Activated effector memory CD4-positive, alpha-beta T cell treated with anti-CD3 and anti-CD28 coated beads, Interleukin-2, amount 50 U/mL, for 16 hours (primary cell): Measurements from ENCODE around the gene ALX4.

Experiments
- DNase-seq: peaks from one replicate; pipeline ENCODE4 v3.0.0-alpha.2; 2020

Gene ALX4

DNA sequence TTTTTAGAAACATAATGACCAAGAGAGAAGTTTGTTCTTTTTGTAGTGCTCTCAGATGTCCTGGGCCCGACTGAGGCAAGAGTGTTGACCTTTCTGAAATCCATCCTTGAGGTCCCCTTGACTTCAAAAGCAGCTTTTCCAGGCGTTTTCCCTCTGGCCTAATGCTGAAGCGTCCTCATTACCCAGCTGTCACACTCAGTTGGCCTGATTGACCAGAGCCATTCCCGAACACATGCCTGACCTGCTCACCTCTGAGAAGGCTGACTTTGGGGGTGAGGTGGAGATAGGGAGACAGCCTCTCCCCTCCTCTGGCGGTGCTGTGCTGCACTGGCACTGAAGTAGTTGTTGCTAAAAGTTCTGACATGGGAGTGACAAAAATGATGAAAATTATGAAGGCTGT is 66.9 kb downstream of the ALX4 start:
- DNase-seq = no peak

DNA sequence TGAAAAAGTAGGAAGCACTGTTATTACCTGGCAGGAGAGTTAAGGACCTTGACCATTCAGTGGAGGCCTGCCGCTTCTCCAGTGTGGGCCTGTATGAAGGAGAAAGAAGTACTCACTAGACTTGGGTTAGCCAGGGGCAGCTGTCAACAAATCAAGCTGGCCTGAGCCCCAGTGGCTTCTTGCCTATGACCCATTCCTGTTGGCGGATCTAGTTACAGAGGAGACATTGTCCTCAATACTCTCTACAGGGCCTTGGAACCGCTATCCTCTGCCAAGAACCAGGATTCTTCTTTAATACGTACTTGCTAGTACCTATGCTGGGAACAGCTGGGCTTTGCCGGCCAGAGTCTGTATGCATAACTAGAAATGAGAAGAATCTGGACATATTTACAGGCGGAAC is 68.1 kb downstream of the ALX4 start:
- no peak for DNase-seq

DNA sequence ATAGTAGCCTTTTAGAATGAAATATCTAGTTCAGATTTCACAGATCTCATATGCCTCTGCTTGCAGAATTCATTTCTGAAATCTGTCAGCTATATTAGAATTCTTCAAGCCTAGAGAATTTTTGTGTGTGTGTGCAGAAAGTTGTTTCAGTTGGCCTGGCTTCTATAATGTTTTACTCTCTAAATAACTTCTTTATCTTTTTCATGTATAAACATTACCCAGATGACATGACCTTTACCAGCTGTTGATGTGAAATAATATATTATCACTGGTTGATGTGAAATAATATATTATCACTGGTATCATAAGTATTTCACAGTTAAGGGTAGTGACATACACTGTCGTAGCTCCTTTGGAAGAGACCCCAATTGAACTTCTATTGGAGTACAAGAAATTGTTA is 72.8 kb downstream of the ALX4 start:
- no peak for DNase-seq

DNA sequence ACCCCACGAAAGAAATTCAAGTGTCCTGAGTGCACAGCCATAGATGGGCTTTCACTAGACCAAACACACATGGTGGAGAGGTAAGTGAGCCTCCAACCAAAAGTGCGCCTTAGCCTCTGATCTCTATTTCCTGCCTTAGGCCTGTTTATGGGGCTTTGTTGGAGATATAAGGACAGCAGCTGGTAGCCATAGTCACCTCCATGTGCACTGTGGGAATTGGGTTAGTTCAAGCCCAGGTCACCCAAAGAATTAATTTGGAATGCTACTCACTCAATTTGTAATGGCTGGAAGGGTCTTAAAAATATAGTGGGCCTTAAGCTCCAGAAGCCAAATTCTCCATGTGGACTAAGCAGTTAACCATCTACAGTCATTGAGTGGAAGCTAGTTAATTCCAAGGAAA is 73.6 kb downstream of the ALX4 start:
- DNase-seq = no peak

DNA sequence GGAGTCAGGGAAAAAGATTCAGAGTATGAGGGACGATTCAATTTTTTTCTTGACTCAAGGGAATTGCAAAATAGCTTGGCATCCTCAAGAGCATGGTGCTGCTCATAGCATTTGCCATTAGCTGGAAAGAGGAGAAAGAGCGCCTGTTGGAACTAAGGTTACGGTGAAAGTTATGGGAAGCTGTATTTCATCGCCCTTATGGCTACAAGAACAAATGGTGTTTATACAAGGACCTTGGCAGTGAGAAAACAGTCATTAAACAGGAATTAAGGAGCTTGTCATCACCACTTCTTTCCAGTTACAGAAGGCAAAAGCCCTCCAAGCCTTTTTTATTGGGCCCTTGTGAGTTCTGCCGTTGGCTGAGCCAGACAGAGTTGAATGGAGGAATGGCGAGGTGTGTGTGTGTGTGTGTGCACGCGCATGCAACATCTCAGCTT is 74.2 kb downstream of the ALX4 start:
- no peak for DNase-seq

DNA sequence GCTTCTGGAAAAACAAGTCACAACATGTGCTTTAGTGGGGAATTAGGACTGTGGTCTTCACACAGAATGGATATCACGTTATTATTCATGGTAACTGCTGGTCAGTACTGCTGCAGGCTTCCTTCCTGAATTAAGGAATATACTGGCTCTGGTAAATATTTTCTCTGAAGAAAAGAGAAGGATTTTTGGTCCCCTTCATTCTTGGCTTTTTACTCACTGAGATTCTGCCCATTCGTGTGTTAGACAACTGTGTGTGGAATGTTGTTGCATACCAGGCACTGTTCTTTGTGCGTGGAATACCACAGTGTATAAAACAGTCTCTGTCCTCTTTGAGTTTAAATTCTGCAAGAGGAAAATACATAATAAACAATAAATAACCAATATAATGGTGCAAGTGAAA is 80.3 kb downstream of the ALX4 start:
- DNase-seq = no peak

DNA sequence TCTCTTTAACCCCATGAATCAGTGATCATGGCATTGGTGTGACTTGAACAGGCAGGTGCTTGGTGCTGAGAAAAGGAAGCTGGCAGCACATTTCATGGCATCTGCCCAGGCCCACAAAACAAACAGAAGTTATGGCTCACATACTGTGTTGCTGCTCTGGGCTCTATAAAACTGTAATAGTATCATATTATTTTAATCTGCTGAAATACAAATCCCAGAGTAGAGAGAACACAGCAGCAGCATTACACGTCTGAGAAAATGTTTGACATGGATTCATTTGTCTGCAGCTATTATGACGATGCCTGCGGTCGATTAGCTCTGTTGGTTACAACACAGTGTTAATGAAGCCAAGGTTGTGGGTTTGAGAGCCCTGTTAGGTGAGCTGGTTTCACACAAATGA is 80.8 kb downstream of the ALX4 start:
- no peak for DNase-seq

DNA sequence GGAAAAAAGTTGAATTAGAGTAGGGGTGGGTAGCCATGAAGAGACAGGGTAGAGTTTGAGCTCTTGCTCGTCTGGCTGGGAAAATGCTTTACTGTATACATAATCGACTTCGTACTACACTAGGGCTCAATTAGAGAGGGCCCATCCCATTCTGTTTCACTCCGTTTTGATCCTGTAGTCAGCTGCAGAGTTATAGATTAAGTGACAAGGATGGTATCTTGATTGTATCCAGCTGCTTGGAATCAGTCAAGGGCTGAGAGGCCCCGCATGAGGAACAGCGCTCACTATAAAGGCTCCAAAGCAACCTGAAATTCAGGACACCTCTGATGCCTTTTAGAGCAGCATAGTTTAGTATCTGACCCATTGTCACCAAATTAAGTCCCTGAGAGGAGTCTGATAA is 81.6 kb downstream of the ALX4 start:
- DNase-seq = no peak

DNA sequence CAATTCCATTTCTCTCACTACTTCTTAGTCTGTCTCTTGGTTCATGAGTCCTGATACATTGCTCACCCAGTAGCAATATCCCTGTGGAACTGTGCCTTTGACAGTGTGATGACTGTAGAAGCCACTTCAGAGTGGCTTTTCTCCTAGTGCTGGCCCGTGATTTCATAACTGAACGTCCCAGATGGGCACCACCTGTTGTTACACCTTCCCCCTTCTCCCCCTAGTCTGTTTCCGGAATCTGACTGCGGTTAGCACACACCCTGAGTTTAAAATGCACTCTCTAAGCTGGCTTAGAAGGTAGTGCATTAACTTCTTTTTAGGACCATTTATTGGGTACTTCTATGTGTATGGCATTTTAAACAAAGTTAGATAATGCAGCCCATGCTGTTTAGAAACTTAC is 83.0 kb downstream of the ALX4 start:
- DNase-seq = no peak

DNA sequence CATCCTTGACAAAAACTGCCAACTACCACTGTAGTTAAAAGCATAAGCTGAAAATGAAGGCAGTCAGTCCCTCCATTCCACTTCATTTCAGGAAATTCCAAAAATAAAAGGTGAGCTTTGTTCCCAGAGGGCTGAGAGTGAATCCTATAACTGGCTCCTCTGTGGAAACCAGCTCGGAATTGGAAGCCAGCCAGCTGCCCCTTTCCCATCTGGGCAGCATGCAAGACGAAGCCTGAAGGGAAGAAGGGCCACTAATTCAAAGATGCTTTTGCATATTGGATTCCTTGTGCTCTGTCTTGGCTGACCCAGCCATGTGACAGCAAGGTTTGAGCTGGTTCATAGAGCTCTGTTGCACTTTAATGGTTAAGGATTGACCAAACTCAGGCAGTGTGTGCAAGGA is 83.4 kb downstream of the ALX4 start:
- no peak for DNase-seq

DNA sequence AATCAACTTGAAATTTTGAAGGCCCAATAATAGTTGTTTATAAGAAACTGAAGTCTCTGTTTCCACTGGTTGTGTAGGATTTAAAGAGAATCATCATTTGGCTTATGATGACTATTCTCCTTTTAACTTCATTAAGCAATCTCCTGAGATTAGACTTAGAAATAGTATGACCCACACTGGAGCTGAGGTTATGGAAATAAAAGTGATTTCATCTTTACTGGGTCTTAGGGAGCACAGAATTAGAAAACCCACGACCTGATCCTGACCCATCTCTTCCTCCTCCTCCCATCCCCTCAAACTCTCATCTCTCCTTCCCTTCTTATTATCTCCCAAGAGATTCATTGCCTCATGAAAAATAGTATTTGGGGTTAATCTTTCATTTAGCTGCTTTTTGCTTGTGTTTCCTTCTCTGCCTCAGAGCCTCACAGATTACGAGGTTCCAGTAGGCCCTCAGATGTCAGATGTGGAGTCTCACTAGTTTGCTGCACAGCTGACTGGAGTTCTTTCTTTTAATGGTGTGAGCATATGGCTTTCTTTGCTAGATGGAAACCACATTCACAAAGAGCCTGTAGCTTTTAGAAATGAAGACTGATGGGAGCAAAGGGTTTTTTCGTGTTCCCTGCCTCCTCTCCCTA is 85.0 kb downstream of the ALX4 start:
- no peak for DNase-seq

DNA sequence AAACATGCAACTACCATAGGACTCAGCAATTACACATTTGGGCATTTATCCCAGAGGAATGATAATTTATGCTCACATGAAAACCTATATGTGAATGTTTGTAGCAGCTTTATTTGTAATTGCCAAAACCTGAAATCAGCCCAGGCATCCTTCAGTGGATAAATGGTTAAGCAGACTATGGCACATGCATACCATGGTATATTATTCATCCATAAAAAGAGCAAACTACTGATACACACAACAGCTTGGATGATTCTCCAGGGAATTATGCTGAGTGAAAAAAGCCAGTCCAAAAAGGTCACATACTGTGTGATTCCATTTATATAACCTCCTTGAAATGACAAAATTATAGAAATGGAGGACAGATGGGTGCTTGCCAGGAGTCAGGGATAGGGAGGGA is 86.7 kb downstream of the ALX4 start:
- DNase-seq = no peak

DNA sequence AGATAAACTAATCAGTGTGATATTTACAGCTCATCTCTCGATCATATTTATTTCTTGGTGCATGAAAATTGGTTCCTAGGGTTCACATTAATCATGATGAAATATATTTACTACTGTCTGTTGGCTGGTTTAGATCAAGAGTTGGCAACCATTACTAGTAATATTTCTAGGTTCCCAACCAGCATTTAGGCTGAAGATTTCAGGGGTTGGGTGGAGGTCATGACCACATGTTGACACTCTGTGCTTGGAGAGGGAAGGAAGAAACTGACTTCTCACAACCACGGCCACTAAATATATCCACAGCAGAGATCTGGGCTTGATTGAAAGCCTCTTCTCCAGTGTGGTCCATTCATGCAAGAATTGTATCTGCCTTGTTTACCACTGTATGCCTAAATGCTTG is 87.9 kb downstream of the ALX4 start:
- no peak for DNase-seq

DNA sequence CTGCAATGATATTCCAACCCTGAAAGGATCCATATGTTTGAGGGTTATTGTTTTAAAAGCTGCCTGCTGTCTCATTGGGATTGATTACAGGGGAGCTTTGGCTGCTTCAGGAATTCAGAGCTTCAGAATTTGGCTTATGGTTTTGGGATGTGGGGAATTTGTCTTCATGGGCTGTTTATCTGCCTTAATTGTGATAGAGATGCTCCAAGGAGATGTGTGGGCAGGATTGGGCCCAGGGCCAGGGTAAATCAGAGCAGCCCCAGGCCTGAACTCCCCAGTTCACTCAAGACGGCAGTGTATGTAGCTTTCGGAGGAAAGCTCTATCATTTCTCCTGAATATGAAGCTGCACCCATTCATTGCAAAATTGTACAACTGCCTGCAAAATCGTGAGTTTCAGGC is 88.5 kb downstream of the ALX4 start:
- no peak for DNase-seq

DNA sequence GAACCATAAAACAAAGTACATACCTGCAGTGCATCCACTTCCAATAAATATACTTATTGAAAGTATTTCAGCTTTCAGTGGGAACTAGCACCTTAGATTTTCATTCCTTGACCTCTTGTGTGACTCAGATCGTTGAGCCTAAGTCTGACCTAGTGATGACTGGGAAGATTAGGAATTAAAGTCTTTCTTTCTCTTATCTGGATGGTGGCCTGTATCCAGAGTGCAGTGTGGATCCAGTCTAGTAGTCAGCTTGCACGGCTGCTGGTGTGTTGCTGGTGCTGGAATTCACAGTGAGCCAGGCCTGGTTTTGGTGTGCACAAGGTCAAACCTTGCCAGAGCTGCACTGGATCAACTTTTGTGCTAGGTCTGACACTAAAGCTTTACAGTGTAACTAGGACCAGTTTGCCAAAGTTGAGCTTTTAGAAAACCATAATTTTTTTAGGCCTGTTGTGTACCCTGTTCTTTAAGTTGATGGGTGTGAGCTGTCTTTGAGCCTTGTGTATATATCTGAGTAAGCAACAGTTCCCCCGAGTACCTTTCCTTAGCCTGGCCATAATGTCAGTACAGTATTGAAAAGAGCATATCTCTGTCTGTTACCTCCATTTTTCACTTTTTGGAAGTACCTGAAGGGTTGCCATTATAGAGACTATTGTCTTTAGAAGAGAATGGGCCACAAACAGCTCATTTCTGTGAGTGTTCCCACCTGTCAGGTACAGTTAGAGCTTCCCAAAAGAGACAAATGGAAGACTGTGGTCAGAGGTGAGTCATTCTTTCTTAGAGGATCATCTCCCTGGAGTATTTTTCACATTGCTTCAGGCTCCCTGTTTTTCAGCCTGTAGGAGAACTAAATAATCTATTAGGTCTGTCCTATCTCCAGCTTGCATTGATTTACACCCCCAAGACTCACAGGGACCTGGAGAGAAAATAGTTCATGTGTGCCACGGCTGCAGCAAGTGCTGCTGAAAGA is 89.8 kb downstream of the ALX4 start:
- no peak for DNase-seq

DNA sequence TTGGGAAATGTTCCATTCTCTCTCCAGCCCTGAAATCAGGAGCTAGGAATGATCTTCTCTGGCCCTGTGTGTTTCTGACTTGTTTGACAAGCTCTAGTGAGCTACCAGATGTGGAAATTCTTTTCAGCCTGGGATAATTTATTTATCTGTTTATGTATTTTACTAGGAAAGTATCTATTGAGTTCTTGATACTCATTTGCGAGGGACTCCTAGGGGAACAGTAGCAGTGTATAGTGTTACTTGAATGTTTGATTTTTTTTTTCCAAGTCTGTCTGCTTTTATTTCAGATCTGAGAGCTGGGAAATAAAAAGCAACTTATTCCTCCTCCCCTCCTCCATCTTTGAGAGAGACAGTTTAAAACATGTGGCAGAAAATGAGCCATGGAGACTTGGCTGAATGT is 92.5 kb downstream of the ALX4 start:
- DNase-seq = no peak

DNA sequence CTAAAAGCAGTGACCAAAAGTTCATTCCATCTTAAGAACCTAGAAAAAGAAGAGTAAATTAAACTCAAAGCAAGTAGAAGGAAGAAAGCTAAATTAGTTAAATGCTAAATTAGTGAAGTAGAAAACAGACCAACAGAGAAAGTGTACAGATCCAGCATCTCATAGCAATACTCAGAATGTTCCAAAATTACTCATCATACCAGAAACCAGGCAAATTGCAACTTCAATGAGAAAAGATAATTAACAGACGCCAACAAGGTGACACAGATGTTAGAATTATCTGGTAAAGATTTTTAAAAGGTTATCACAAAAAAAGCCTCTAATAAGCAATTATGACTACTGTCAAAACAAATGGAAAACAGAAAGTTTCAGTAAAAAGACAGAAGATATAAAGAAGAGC is 96.8 kb downstream of the ALX4 start:
- DNase-seq = no peak

DNA sequence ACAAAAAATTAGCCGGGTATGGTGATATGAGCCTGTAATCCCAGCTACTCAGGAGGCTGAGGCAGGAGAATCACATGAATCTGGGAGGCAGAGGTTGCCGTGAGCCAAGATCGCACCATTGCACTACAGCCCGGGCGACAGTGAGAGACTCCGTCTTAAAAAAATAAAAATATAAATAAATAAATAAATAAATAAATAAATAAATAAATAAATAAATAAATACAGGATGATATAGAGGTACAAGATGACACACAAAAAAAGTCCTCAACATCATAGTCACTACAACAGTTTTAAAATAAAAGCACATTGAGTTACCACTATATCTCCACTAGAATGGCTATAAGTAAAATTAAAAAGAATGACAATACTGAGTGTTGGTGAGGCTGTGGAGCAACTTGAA is 97.8 kb downstream of the ALX4 start:
- no peak for DNase-seq
